ENCODE data around the gene CHST7. TPM values are rescaled to one million over a fixed set of nuclear protein-coding genes. Genes with fewer than 3 reads are reported as not detected.

CHST7 gene
- total and polyA plus RNA-seq, 10 of the 15 experiments (the other 5 are each of a cell fraction or from before 2014, with no cell fraction given) = 0.58 to 11.0 (median 5.4) TPM

DNA sequence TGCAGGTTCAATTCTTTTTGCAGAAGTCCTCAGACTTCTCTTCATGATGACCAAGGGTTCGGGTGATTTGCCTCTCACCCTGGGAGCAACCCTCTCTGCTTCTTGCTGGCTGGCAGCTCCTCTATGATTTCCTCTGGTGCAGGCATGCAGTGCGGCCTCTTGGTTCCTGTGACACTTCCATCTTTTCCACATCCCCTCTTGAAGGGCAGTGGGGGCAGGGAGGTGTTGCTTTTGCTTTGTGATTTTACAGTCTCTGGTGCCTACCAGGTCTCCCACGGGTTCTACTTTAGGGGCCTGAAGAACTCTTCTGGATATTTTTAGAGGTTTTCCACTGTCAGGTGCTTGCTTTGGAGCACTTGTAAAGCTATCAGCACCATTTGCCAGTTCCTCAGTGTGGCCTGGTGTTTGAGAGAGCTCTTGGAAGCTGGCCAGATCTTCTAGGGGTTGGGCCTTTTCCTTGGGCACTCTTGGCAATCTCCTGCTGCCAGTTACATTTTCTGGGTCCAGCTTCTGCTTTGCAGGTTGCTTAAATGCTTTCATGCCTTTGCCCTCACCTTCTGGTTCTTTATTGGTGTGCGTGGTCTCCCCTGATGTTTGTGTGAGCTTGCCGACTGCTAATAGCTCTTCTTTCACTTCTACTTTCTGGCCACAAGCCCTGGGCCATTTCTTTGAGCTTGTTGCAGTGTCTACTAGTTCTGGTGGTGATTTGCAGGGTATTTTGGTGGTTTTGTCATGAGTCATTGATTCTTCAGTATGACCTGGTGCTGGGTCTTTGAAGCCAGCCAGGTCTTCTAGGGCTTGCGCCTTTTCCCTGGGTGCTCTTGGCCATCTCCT, 11.5 kb upstream of the CHST7 start:
- peaks cover 20% of the 10 kb centered on the region for H3K4me1 ChIP-seq (ENCODE audit: control insufficient read depth, insufficient read depth, low read length)
- TF ChIP-seq E2F4 (IDR thresholded peaks at IDR 0.05; ENCODE audit: low read depth, low read length) (no peak), NFIC (IDR thresholded peaks at IDR 0.05; ENCODE audit: low read depth, low read length) (peak; percentile 79), ZNF24 (IDR thresholded peaks at IDR 0.05) (0 out of 2 replicates have a peak, but pooled peaks have one; percentile 32), CBX5 (IDR thresholded peaks at IDR 0.05; ENCODE audit: low read depth) (peak; percentile 70; the same call in 1 of the 2 replicates), FOXK2 (IDR thresholded peaks at IDR 0.05) (no peak), RAD21 (IDR thresholded peaks at IDR 0.05; ENCODE audit: insufficient read depth, low read depth, low read length) (0 out of 2 replicates have a peak, but pooled peaks have one; percentile 6), IKZF1 (conservative IDR thresholded peaks at IDR 0.05) (peak; percentile 78), MLLT1 (IDR thresholded peaks at IDR 0.05) (peak; percentile 68; the same call in 1 of the 2 replicates), NR2C1 (IDR thresholded peaks at IDR 0.05) (no peak), SMARCA5 (IDR thresholded peaks at IDR 0.05) (0 out of 2 replicates have a peak, but pooled peaks have one; percentile 27), NRF1 (conservative IDR thresholded peaks at IDR 0.05; ENCODE audit: low read depth, low read length) (no peak), POLR2AphosphoS5 (IDR thresholded peaks at IDR 0.05; ENCODE audit: low read length) (no peak), TCF3 (IDR thresholded peaks at IDR 0.05; ENCODE audit: borderline replicate concordance, insufficient read depth, low read depth, low read length) (no peak), SMC3 (IDR thresholded peaks at IDR 0.05; ENCODE audit: borderline replicate concordance, low read length) (peak; percentile 9; the same call in 1 of the 2 replicates)
- TF ChIP-seq, protein P1, sequence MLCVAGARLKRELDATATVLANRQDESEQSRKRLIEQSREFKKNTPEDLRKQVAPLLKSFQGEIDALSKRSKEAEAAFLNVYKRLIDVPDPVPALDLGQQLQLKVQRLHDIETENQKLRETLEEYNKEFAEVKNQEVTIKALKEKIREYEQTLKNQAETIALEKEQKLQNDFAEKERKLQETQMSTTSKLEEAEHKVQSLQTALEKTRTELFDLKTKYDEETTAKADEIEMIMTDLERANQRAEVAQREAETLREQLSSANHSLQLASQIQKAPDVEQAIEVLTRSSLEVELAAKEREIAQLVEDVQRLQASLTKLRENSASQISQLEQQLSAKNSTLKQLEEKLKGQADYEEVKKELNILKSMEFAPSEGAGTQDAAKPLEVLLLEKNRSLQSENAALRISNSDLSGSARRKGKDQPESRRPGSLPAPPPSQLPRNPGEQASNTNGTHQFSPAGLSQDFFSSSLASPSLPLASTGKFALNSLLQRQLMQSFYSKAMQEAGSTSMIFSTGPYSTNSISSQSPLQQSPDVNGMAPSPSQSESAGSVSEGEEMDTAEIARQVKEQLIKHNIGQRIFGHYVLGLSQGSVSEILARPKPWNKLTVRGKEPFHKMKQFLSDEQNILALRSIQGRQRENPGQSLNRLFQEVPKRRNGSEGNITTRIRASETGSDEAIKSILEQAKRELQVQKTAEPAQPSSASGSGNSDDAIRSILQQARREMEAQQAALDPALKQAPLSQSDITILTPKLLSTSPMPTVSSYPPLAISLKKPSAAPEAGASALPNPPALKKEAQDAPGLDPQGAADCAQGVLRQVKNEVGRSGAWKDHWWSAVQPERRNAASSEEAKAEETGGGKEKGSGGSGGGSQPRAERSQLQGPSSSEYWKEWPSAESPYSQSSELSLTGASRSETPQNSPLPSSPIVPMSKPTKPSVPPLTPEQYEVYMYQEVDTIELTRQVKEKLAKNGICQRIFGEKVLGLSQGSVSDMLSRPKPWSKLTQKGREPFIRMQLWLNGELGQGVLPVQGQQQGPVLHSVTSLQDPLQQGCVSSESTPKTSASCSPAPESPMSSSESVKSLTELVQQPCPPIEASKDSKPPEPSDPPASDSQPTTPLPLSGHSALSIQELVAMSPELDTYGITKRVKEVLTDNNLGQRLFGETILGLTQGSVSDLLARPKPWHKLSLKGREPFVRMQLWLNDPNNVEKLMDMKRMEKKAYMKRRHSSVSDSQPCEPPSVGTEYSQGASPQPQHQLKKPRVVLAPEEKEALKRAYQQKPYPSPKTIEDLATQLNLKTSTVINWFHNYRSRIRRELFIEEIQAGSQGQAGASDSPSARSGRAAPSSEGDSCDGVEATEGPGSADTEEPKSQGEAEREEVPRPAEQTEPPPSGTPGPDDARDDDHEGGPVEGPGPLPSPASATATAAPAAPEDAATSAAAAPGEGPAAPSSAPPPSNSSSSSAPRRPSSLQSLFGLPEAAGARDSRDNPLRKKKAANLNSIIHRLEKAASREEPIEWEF (IDR thresholded peaks at IDR 0.05; ENCODE audit: insufficient replicate concordance, low read depth, low read length) = no peak

More for the DNA sequence above, 11.5 kb upstream of the CHST7 start:
- ChIA-PET POLR2A (interaction anchor here (0.5 to 1.6 kb wide), 5 partner anchors 10 to 67 kb away, joined by 3 to 15 read pairs (median 4); no protein-coding TSS in a partner anchor), RAD21 (ENCODE audit: unreplicated experiment) (interaction anchor here (0.6 to 4.2 kb wide), 23 partner anchors 10 to 391 kb away, joined by 3 to 43 read pairs (median 4); no protein-coding TSS in a partner anchor), SMC1A (ENCODE audit: uncharacterized antibody, unreplicated experiment) (interaction anchor here (0.7 to 3.9 kb wide), 23 partner anchors 10 to 235 kb away, joined by 3 to 34 read pairs (median 5); no protein-coding TSS in a partner anchor), CTCF (interaction anchor here (0.6 to 2.7 kb wide), 12 partner anchors 10 to 334 kb away, joined by 3 to 30 read pairs (median 4); no protein-coding TSS in a partner anchor)
- peak overlapping the region; percentile 19; the same call in 1 of the 2 replicates for H2AFZ ChIP-seq (ENCODE audit: control insufficient read depth, low read depth, low read length)
- ATAC-seq (peak; percentile 99), DNase-seq (ENCODE audit: low read depth, low spot score) (peak; percentile 95), FAIRE-seq (peak; percentile 93)
- H3K9ac ChIP-seq (ENCODE audit: control insufficient read depth, insufficient read depth, low read length) = peak overlapping the region; percentile 36; the same call in 1 of the 2 replicates
- H3K36me3 ChIP-seq (ENCODE audit: control insufficient read depth in 2 of 2, insufficient read depth in 2 of 2, low read length in 1 of 2) = no peaks in the 10 kb centered on the region
- no peaks in the 10 kb centered on the region for H3K9me3 ChIP-seq (replicated peaks; ENCODE audit: control insufficient read depth, insufficient read depth, low read length)
- in situ Hi-C loops (cut with MboI) (no loop called here), intact Hi-C loops (cut with micrococcal nuclease; ENCODE audit: unreplicated experiment) (loop anchor here (2.0 kb wide), 1 partner anchor 67 kb away; no protein-coding TSS in a partner anchor)
- WGBS (ENCODE audit: insufficient coverage, insufficient replicate concordance, low lambda C conversion rate, missing lambda C conversion rate) = 1% methylated on average over 6 of the region's 6 CpGs
- H3K27ac ChIP-seq (ENCODE audit: control insufficient read depth, insufficient read depth) = peak overlapping the region; percentile 62
- H3K4me2 ChIP-seq (ENCODE audit: control insufficient read depth, insufficient read depth) = peak overlapping the region; percentile 88
- H3K27me3 ChIP-seq (replicated peaks in 1 of 2; ENCODE audit: control insufficient read depth in 2 of 2, insufficient read depth in 2 of 2, low read length in 1 of 2) = no peaks in the 10 kb centered on the region
- no TSS peak for BruUV-seq (replicated peaks)
- peak overlapping the region; percentile 4; the same call in 1 of the 2 replicates for H3K4me3 ChIP-seq
- no peaks in the 10 kb centered on the region for H3K79me2 ChIP-seq (ENCODE audit: control insufficient read depth, insufficient read depth, low read length)
- no peaks in the 10 kb centered on the region for H4K20me1 ChIP-seq (ENCODE audit: control insufficient read depth, insufficient read depth)

Data from GM12878 (cell line).